ENCODE results near the gene RNU1-4.
"Not testable (repeated sequence)": the region's sequence is repeated elsewhere in the genome, so short reads cannot be mapped to it uniquely, and the experiment has no call there.

Gene RNU1-4

GRCh38 chr1:16732254-16732896 is 7.9 kb upstream of the RNU1-4 start:
- DNase-seq: not testable (repeated sequence)

- not testable (repeated sequence) for DNase-seq
Measured at GRCh38 chr1:16741230-16741629, 914 bp downstream of the RNU1-4 start.

- DNase-seq: not testable (repeated sequence)
Measured at GRCh38 chr1:16747660-16748059, 7.3 kb downstream of the RNU1-4 start.

- DNase-seq: not testable (repeated sequence)
Measured at GRCh38 chr1:16748710-16749109, 8.4 kb downstream of the RNU1-4 start.

GRCh38 chr1:16749910-16750888 is 9.9 kb downstream of the RNU1-4 start:
- DNase-seq: not testable (repeated sequence)

DNA sequence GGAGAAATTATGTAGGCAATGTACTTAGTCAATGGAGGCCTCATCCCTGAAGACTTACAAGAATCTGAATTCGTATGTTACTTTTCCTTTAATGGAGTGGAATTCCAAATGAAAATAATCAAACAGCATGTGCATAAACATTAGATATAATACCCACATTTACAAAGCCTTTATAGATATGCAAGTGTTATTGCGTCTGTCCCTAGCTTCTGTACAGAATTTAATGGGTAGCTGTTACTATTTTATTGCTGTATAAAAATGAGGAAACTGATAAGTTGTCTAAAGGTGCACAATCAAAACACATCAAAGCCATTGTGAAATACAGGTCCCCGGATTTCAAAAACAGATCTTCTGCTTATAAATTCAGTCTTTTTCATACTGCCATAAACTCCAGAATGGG is 12.5 kb downstream of the RNU1-4 start:
- not testable (repeated sequence) for DNase-seq

GRCh38 chr1:16755385-16755784 is 15.1 kb downstream of the RNU1-4 start:
- DNase-seq: not testable (repeated sequence)

GRCh38 chr1:16755932-16756331 is 15.6 kb downstream of the RNU1-4 start:
- not testable (repeated sequence) for DNase-seq

DNA sequence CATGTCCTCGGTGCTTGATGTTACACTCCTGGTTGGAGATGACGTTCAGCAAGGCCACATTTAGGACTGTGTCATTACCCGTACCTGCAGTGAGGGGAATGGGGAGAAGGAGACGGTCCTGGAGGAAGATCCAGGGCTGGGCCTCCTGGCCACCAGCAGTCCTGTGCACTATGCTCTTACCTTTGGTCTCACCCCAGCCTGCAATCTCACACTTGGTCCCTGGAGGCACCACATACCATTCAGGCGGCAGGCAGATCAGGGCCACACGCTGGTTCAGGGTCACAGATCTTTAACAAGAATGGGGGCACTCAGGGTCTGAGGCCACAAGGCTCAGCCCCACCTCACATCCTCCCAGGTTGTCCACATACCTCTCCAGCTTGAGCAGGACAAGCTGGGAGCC is 17.3 kb downstream of the RNU1-4 start:
- DNase-seq: not testable (repeated sequence)

DNA sequence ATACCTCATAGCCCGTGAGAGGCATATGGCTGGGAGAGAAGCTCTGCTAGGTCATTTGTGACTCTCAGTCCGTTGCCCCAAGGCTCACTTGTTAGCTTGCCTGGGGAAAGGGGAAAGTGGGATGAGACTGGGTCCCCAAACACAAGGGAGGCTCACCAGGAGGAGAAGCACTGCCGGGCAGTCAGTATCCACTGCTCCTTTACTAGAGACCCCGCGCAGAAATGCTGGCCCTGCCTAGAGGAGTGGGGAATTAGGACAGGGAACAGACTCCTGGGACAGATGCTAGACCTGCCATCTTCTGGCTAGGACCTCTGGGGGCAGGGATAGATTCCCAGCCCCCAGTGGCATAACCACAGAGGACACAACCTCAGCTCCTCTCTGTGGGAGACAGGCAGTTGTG is 17.7 kb downstream of the RNU1-4 start:
- not testable (repeated sequence) for DNase-seq

DNA sequence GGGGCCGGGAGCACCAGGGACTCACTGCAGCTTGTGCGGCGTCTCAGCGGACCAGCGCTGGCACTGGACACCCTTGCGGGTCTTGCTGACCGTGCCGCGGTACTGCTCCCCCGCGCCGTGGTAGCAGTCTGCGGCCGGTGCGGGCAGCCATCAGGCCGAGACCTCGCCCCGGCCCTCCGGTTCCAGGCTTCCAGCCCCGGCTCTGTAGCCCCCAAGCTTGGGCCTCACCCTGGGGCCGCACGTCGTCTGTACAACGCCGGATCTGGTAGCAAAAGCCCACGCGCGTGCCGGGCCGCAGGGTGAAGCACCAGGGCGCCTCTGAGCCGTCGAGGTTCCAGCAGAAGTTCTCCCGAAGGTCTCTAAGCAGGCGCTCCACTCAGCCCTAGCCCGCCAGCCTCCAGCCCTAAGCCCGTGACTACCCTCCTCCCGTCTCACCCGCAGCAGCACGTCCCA is 18.8 kb downstream of the RNU1-4 start:
- peak; percentile 16 for DNase-seq

DNA sequence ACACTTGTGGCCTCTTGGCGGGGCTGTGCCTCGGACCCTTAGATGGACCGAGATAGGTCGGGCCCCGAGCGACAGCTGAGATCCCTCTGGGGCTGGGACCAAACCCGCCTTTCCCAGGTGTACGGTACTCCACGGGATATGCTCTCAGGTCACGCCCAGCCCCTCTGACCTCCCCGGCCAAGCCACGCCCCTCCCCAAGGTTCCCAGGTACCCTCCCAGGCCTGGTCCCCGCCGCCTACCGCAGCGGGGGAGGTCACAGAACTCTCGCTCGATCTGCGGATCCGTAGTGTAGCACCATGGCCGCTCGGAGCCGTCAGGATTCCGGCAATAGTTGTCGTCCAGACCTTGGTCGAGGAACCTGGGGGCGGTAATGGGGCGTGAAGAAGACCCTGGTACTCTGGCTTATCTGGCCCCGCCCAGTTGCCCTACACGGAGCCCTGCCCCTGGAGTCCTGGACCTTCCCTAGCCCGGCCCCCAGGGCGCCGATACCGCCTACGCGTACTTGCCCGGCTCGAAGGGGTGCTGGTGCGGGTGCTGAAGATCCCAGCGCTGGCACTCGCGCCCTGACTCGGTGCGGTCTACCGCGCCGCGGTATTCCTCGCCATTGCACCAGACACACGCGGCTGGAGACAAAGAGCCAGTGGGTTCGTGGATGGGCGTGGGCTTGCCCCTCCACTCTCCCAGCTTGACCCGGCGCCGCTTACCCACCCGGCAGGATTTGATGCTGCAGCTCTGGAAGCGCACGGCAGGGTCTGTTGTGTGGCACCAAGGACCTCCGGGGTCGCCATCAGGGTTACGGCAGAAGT is 19.5 kb downstream of the RNU1-4 start:
- not testable (repeated sequence) for DNase-seq

- not testable (repeated sequence) for DNase-seq
Measured at GRCh38 chr1:16760456-16760765, 20.1 kb downstream of the RNU1-4 start.

GRCh38 chr1:16760801-16761200 is 20.5 kb downstream of the RNU1-4 start:
- peak; percentile 12 for DNase-seq

DNA sequence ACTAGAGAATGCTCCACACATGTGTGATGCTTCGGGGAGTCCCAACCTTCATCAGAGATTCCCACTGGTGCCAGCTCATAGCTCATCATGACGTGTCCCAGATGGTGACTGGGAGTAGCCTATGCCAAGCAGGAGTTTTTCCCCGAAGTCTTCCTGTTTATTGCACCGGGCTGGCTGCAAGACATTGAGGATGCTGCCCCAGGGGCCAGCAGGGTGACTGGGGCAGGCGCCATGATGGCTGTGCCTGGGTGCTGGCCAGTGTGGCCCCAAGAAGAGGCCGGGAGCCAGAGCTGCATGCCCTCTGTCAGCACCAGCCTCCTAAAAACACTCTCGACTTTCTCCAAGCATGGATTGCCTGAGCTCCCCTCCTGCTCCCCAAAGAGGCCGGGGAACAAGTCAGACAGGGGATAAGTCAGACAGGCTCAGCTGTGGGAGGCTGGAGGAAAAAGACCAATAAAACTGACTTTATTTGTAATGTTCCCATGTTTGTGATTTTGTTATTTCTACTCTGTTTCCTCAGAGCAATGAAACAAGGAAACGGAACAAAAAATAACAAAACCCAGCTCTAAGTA is 24.0 kb downstream of the RNU1-4 start:
- DNase-seq: peak; percentile 10

DNA sequence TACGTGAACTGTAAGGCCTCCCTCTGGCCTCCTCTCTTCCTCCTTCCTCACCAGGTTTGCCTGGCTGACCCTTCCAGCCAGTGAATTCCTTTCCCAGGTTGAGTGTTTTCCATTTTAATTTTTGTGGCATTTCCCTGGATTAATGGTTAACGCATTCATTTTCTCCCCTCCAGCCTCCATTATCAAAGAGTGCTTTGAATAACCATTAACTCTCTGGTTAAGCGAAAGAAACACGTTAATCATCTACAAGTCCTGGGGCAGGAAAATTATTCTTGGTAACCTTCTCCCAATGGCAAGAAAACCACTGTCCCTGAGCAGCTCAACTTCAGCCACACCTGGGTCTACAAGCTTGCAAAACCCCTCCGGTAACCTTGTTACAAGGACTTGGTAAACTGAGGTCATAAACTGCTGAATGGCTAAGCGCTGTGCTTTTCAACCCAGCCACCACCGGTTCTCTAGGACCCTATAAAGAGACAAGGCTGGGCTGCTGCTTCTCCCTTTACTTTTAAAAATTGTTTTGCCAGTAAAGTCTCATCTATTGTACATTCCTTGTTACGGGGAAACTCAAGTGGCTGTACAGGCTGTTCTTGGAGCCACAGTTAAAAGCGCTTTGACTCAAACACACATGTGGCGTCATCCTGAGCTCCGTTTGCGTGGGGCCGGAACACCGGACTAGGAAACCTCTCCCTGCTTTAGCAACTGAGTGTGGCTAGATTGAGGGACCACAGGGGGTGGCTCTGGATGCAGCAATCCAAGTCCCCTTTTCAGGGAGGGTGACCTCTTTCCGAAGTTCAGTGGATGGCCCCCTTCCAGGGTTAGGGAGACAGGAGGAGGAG is 24.7 kb downstream of the RNU1-4 start:
- DNase-seq: peak; percentile 15

DNA sequence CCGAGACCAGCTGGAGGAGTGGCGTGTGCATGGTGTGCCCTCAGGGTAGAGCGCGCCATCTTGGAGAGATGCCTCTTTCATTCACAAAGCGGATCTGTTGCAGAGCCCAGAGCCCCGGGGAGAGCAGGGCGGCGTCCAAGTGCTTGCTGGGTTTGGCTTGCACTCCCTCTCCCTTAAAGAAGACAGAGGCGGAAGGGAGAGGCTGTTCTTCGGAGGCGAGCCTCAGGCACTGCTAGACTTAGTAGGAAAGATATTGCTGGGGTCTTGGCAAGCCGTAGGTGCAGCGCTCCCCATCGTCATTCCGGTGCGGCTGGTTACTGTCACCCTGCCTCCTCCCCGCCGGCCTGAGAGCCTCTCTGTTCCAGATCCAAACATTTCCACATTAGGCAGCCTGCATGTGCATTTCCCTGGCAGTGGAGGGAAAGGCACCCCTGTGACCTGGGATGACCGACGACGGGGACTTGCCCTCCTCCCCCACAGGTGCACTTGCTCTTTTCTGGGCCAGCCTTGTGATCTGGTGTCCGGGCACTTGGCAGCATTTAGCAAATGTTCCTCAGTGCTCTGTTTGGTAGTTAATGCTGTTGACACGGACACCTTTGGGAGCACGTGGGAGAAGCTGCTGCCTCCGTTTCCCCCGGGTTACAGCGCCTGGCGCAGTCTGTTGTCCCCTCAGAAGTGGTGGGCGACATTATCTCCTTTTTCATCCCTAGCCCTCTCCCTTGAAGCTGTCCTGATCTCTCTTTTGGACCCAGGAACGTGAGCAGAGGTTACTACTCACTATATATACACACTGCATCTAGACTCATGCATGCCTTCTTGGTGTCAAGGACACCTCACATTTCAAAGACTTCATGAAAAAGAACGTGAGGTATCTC is 25.7 kb downstream of the RNU1-4 start:
- peak; percentile 4 for DNase-seq

- DNase-seq: peak; percentile 13
Measured at GRCh38 chr1:16766689-16767256, 26.5 kb downstream of the RNU1-4 start.

- DNase-seq: peak; percentile 10
Measured at GRCh38 chr1:16770139-16770759, 29.9 kb downstream of the RNU1-4 start.

- DNase-seq: peak; percentile 9
Measured at GRCh38 chr1:16770896-16771446, 30.7 kb downstream of the RNU1-4 start.

All from CD4-positive, alpha-beta T cell treated with Interleukin-15 for 1 hour (primary cell).